WTC11 (cell line): ENCODE results near the gene TMEM243.

Source experiments
- ELF4 ChIP-seq: sonication (generic); formaldehyde crosslinking; IDR thresholded peaks from 2 replicates; pipeline ENCODE4 v1.8.1; 2022; ENCODE audit warnings: low read depth, mild to moderate bottlenecking, moderate library complexity, missing genetic modification reagents
- ESRRA ChIP-seq: sonication (generic); formaldehyde crosslinking; IDR thresholded peaks from 2 replicates; pipeline ENCODE4 v1.8.1; 2022; ENCODE audit warnings: mild to moderate bottlenecking, missing genetic modification reagents, borderline replicate concordance
- FOXP1 ChIP-seq: sonication (generic); formaldehyde crosslinking; IDR thresholded peaks from 2 replicates; pipeline ENCODE4 v1.8.0; 2022; ENCODE audit warnings: missing genetic modification reagents, mild to moderate bottlenecking, moderate library complexity, borderline replicate concordance
- MYBL2 ChIP-seq: sonication (generic); formaldehyde crosslinking; IDR thresholded peaks from 2 replicates; pipeline ENCODE4 v1.8.1; 2023; ENCODE audit warnings: mild to moderate bottlenecking, moderate library complexity, missing genetic modification reagents
- RELA ChIP-seq: sonication (generic); formaldehyde crosslinking; IDR thresholded peaks from 2 replicates; pipeline ENCODE4 v1.8.1; 2022; ENCODE audit warnings: missing genetic modification reagents, mild to moderate bottlenecking, borderline replicate concordance
- TEAD4 ChIP-seq: sonication (generic); formaldehyde crosslinking; IDR thresholded peaks from 2 replicates; pipeline ENCODE4 v1.8.0; 2022; ENCODE audit warnings: mild to moderate bottlenecking, missing genetic modification reagents
- TF ChIP-seq, protein P1 (sequence below): sonication (generic); formaldehyde crosslinking; IDR thresholded peaks from 2 replicates; pipeline ENCODE4 v1.8.1; 2022; ENCODE audit warnings: low read depth, mild to moderate bottlenecking, moderate library complexity, missing genetic modification reagents, borderline replicate concordance
- TF ChIP-seq, protein P2 (sequence below): fragments of 200-600 bp; IDR thresholded peaks from 2 replicates; pipeline ENCODE4 v1.8.0; 2022; ENCODE audit warnings: antibody characterized with exemption
- TF ChIP-seq, protein P3 (sequence below): sonication (generic); formaldehyde crosslinking; conservative IDR thresholded peaks from 2 replicates; pipeline ENCODE4 v1.8.1; 2022; ENCODE audit warnings: mild to moderate bottlenecking, missing genetic modification reagents
- TF ChIP-seq, protein P4 (sequence below): sonication (generic); formaldehyde crosslinking; IDR thresholded peaks from 2 replicates; pipeline ENCODE4 v1.8.1; 2023; ENCODE audit warnings: mild to moderate bottlenecking, missing genetic modification reagents
- TF ChIP-seq, protein P5 (sequence below): sonication (generic); formaldehyde crosslinking; IDR thresholded peaks from 2 replicates; pipeline ENCODE4 v1.8.0; 2022; ENCODE audit warnings: mild to moderate bottlenecking, missing genetic modification reagents

DNA sequence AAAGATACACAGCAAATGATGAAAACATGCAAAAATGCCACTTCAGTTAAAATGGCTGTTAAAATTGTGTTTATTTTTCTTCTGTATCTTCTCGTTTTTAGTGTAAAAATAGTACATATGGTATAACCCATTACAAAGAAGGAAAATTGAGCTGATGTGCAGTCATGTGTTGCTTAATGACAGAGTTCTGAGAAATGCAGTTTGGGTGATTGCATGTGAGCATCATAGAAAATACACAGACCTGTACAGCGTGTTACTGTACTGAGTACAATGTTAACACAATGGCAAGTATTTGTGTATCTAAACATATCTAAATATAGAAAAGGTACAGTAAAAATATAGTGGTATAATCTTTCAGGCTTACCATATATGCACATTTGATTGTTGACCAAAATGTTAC, 60.0 kb downstream of the TMEM243 start:
- TF ChIP-seq, protein P1, sequence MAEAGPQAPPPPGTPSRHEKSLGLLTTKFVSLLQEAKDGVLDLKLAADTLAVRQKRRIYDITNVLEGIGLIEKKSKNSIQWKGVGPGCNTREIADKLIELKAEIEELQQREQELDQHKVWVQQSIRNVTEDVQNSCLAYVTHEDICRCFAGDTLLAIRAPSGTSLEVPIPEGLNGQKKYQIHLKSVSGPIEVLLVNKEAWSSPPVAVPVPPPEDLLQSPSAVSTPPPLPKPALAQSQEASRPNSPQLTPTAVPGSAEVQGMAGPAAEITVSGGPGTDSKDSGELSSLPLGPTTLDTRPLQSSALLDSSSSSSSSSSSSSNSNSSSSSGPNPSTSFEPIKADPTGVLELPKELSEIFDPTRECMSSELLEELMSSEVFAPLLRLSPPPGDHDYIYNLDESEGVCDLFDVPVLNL (CRISPR knock-in tag) = no peak
- TF ChIP-seq, protein P2, sequence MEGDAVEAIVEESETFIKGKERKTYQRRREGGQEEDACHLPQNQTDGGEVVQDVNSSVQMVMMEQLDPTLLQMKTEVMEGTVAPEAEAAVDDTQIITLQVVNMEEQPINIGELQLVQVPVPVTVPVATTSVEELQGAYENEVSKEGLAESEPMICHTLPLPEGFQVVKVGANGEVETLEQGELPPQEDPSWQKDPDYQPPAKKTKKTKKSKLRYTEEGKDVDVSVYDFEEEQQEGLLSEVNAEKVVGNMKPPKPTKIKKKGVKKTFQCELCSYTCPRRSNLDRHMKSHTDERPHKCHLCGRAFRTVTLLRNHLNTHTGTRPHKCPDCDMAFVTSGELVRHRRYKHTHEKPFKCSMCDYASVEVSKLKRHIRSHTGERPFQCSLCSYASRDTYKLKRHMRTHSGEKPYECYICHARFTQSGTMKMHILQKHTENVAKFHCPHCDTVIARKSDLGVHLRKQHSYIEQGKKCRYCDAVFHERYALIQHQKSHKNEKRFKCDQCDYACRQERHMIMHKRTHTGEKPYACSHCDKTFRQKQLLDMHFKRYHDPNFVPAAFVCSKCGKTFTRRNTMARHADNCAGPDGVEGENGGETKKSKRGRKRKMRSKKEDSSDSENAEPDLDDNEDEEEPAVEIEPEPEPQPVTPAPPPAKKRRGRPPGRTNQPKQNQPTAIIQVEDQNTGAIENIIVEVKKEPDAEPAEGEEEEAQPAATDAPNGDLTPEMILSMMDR = no peak
- TF ChIP-seq FOXP1 (no peak), TEAD4 (CRISPR knock-in tag) (no peak), ESRRA (no peak), RELA (CRISPR knock-in tag) (no peak), ELF4 (no peak), MYBL2 (CRISPR knock-in tag) (no peak)
- TF ChIP-seq, protein P3, sequence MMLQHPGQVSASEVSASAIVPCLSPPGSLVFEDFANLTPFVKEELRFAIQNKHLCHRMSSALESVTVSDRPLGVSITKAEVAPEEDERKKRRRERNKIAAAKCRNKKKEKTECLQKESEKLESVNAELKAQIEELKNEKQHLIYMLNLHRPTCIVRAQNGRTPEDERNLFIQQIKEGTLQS (CRISPR knock-in tag) = no peak
- TF ChIP-seq, protein P4, sequence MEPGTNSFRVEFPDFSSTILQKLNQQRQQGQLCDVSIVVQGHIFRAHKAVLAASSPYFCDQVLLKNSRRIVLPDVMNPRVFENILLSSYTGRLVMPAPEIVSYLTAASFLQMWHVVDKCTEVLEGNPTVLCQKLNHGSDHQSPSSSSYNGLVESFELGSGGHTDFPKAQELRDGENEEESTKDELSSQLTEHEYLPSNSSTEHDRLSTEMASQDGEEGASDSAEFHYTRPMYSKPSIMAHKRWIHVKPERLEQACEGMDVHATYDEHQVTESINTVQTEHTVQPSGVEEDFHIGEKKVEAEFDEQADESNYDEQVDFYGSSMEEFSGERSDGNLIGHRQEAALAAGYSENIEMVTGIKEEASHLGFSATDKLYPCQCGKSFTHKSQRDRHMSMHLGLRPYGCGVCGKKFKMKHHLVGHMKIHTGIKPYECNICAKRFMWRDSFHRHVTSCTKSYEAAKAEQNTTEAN (CRISPR knock-in tag) = no peak
- TF ChIP-seq, protein P5, sequence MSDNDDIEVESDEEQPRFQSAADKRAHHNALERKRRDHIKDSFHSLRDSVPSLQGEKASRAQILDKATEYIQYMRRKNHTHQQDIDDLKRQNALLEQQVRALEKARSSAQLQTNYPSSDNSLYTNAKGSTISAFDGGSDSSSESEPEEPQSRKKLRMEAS (CRISPR knock-in tag) = no peak
